Hematopoietic multipotent progenitor cell treated with erythropoietin and hydrocortisone succinate and interleukin-3 and kit ligand, for 4 days (in vitro differentiated cells): ENCODE data around the gene SYT2.

Experiments
- DNase-seq: peaks from one replicate; pipeline ENCODE4 v3.0.0-alpha.2; 2015

The SYT2 gene

DNA sequence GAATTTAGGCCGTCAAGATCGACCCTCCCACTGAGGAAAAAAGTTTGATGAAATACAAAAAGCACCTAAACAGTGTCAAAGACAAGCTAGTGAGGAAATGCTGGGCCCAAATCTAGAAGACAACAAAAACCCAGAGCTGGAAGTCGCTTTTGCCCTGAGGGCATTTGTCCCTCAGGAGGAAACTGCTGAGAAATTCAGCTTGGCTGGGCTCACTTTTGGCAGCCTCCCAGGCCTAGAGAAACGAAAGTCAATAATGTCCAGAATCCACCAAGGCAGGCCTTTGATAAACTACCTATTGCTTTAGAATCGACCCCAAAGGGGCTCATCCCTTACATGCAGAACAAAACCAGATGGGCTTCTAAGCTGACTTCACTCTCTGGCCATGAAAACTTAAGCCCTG is 38.9 kb downstream of the SYT2 start:
- no peak for DNase-seq

DNA sequence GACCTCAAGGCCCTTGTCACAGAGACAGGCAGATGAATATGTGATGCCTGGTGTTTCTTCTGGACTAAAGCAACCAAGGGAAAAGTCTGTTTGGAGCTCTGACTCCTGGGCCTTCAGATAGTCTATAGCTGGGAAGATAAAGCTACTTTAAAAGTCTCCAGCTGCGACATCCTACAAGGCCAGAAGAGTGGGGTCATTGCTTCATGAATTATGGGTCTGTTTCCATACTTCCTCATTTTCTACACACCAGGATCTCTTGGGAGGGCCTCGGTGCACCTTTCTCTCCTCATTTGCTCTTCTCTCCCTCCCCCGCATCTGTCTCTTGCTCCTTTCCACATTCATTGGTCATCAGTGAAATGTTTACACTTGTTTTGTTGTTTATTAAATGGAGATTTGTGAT is 44.8 kb downstream of the SYT2 start:
- DNase-seq: no peak

DNA sequence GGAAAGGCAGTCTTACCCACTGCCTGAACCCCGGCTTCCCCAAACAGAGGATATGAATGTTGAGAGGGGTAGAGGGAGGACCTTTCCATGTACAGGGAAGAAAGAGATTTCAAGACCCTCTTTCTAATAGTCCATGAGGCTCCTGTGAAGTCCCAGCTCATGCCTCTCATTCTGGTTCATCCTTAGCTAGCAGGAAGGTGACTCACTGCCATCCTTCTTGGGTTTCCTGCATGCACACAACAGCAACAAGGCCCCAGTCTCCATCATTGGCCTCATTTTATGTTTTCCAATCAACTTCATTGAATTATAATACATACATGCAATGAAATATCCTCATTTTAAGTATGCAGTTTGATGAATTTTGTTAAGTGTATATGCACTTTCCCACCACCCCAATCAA is 46.2 kb downstream of the SYT2 start:
- DNase-seq: no peak

DNA sequence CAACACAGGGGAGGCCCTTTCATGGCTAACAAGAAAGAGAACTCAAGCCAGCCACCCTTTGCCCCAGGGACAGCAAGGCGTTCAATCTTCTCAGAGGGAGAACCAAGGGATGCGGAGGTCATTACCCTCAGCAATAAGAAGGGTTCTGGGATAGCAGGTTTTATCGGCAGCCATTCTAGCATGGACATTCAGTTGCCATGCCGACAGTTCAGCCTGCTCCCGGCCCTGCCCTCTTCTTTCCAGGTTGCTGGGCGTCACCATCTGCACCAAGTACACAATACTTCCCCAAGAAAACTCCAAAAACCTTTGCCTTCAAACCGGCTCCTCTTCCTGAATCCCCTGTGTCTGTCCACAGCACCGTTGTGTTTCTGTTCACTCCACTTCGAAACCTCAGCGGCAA is 47.1 kb downstream of the SYT2 start:
- no peak for DNase-seq

DNA sequence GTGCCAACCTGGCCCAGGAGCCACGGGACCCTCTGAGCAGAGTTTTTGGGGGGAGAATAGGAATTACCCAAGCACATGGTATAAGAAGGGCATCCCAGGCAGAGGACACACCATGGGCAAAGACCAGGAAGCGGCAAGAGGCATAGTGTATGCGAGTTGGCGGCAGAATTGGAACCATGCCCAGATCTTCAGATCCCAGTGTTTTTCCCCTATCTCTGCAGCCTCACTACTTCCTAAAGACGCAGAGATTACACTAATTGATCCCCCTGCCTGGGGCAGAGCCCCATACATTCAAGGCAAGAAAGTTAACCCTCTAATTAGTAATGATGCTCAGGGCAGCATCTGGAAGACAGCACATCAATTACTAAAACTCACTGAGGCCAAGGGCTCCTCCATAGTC is 48.2 kb downstream of the SYT2 start:
- no peak for DNase-seq

DNA sequence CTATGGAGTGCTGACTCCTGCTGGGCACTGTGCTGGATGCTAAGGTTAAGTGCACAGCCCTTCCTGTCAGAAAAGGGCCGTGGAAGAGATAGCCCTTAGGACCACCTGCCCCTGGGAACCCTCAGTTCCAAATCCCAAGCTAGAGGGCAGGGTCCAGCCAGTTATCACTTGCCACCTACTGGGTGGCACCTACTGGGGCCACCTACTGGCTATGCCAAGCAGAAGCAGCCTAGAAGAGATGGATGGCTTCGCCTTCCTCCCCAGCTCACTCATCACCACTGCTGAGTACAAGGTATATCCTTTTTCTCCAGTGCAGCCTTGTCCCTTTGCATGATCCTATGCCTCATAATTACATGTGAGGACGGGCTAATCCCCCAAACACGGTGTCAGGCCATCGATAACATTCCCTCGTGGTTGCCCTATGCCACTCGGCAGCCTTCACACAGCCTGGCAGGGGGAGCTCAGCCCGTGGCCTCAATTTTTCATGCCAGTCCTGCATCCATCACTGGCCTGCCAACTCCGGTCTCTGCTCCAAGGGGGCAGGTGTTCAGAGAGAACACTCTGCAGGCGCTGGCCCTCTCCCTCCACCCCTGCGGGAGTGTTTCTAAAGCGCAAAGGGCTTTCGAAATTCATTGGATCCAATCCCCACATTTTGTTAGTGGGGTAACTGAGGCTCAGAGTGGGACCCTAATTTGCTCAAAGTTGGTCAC is 49.0 kb downstream of the SYT2 start:
- DNase-seq: peak; percentile 28

DNA sequence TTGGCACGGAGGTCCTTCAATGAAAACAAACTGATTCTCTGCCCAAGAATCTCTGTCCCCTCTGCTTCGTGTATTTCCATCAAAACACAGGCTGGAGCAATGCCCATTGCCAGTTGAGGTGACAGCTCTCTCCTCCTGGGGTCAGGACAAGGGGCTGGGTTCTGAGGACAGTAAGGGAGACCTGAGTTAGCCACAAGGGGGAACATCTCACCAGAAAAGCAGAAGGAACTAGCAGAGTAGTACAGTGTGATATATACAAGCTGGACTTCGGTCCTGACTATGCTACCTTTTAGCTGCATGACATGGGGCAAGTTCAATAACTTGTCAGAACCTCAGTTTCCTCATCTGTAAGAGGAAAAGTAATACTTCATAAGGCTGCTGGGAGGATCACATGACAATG is 50.3 kb downstream of the SYT2 start:
- peak; percentile 31 for DNase-seq

DNA sequence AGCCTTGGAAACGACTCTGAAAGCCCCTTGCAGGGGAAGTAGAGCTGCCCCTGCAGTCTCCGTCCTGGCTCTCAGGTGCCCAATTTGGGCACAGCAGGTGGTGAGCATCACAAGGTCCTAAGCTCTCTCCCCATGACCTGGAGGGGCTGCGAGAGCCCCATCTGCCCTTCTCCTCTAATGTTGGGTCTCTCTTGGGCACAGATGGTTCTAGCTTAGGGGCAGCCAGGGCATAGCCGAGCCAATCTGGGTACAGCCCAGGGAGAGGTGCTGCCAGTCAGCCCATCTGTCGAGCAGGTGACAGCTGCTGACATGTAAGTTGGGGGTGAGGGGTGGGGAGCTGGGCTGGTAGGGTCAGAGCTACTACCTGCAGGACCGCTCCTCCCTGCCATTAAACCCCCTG is 50.7 kb downstream of the SYT2 start:
- DNase-seq: no peak

DNA sequence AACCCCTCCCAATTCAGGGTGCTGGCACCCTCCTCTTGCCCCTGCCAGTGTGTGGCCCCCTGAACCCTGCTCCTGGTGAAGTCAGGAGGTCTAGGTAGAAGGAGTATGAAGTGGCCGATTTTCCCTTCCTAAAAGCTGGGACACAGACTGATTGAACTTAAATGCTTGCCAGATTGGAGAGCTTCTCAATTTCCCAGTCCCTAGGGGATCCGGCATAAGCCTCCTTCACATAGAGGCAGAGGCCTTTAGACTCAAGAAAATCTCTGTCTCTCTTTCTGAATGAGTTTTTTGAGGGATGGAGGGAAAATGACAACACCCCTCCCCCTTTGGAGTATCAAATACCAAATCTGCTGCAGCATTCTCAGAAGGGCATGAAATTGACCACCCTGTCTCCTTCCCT is 51.5 kb downstream of the SYT2 start:
- no peak for DNase-seq

DNA sequence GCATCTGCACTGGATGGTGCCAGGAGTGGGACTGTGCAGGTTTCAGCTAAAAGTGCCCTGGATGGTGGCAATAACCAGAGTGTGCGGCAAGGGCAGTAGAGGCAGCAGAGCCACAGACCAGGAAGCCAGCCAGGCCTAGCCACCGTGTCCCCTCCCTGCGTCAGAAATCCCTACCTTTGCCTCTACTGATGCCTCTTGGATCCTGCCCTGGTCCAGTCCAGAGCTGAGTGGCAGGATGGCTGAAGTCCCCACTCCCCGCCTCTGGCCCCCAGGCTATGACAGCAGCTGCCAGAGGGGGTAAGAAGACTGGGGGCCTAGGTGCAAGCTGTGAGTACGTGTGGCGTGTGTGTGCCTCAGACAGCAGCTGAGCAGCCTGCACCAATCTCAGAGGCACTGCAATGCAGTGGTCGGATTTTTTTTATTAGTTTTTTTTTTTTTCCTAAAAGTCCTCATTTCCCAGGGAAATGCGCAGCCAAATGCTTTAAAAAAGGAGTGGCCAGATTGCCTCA is 51.9 kb downstream of the SYT2 start:
- no peak for DNase-seq

DNA sequence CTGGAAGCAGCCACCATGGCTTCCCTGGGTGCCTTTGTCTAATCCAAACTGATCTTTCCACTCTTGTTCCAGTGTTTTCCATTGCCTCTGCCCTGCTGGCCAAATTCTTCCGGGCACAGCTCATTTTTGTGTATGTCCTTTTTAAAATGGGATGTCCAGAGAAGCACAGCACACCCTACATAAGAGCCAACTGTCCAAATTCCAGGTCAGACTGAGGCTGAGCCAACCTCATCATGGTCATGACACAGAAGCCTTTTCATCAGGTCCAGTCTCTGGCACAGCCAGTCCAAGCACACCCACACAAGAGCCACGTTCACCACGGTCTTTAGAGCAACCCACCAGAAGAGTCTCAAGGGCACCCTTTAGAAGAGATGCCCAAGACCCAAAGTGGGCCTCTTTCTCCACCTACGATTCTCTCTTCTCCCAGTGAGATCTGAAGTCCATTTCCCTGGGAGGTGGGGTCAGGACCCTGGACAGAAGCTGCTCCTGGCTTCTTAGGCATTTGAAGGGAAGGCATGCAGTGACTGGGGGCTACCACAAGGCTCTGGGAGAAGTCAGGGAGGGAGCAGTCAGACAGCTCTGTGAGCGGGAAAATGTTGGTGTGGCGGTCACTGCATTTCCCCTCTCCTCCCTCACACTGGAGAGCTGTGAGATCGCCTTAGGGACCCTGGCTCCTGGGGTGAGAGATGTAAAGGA is 53.2 kb downstream of the SYT2 start:
- DNase-seq: peak; percentile 62

DNA sequence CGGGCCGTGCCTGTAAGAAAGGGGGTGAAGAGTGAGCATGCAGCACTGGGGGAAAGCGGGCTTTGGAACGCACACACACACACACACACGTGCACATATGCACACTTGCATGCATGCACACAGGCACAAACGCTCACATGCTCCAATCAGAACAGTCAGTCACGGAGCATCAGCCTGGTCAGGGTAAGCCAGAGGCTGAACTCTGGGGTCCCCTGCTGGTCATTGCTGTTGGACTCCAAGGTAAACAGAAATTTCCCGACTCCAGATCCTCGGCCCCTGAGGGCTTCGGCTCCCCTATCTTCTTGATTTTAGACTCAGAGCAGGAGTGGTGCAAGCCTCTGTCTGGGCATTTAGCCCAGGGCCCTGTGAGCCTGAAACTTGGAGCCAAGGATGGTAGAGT is 54.2 kb downstream of the SYT2 start:
- peak; percentile 24 for DNase-seq

DNA sequence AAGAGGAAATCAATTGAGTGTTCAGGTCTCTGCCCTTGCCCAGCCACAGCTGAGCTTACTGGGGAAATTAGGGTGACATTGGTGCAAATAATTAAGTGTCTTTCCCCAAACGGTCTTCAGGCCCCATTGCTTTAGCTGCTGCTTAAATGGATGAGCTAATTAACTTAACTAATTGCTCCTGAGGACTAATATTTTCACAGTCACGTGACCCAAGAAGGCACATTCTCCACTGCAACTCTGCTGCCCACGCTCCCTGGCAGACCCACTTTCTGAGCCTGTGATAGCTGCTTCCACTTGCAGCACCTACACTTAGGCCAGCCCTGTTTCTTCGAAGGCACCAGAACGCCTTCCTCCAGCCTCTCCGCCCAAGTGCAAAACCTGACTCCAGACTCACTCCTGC is 56.2 kb downstream of the SYT2 start:
- DNase-seq: no peak

DNA sequence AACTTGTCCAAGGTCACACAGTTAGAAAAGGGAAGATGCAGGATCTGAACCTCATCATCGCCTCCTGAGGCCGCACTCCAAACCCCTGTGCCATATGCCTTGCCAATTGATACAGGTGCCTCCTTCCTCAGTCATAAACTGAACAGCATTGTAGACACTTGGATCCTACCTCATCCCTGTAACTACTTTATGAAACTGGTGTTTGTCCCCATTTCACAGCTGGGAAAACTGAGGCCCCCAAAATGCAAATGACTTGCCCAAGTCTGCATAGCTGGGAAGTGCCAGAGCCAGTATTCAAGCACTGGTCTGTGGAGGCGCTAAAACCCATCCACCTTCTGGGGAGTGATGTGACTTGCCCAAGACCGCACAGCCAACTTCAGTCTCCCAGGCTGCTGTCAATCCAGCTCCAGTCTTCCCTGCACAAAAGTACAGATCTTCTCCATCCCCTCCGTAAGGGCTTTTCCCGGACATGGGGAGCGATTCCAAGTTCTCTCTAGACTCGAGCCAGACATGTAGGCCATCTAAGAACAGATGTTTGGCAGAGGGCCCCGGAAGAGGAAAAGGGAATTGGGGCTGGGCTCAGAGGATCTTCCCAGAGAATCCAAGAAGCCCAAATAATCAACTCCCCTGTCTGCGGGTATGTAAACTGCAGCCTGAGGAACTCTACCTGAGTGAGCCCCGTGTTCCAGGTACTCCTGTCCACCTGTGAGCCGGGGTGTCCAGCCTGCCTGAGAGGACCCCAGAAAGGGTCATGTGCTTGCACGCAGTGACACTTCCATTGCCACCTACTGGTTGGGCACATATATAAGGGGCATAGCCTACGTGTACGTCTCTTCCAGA is 60.5 kb downstream of the SYT2 start:
- no peak for DNase-seq

DNA sequence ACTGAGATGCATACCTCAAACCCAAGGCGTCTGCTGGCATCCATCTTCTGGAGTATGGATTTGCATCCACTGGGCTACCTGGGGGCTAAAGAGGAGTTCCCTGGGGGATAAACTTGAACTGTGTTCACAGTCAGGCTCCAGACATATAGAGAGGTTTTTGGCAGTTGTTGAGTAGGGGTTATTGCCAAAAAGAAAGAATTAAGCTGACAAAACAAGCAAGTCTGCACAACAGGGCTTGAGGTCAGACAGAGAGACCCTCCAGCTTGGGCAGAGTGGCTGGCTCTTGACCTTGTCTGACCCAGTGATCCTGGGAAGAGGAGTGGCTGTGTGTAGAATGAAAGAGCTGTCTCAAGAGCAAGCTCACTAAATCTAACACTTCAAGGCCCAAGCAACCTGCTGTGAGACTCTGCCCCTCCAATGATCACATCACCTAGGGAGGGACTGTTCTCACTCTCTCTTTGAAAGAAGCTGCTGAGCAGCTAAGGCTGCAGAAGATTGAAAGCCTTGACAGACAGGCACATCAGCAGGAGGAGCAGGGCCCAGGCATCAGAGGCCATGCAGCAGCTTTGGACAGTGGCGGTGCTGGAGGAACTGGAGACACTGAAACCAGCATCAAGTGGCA is 61.5 kb downstream of the SYT2 start:
- DNase-seq: no peak

DNA sequence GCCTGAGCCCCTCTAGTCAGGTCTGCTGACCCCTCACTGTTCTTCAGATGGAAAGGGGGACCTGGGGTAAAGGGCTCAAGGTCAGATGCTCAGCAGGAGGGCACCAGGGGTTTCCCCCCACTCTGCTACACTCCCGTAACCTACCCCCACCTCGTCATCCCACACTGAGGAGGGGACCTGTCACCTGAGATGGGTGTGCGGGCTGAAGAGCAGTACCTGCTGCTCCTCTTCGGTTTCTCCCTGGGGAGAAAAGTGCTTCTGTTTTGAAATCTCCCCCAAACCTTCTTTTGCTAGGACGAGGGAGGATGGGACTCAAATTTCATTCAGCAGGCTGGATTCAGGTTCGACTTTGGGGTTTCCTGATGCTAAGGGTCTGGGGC is 65.2 kb downstream of the SYT2 start:
- no peak for DNase-seq

DNA sequence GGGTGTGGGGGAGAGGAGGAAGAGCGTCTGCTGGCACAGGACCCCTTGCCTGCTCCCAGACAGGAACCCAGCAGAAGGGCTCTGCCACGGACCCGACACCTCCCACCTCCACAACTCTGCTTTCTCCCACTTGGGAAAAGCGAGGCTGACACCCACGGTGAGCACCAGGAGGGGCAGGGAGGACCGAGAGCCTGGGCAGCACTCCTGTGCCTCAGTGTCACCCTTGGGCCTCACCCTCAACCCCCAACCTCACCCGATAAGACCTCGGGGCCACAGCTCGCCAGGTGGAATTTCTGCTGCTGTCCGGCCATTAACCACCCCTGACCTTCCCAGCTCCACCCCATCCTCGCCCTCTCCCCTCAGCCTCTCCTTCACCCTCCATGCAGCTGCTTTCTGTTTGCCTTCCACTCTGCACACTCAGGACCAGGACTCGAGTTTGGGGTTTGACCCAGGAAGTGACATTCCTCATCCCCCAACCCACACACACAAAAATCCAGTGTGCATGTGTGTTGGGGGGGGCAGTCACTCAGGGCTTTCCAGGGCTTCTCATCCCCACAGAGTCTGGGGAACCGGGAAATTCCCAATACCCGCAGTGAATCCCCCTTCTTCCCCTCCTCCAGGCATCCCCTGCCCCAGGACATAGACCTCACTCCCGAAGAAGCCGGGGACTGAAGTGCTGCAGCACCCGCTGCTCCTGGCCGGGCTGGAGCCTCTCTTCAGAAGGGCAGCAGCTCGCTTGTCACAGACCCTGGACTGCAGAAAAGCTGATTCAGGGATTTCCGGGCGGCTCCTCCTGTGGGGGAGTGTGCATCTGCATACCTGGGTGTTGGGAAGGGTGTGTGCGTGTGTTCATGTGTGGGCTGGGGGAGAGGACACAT is 65.8 kb downstream of the SYT2 start:
- no peak for DNase-seq

DNA sequence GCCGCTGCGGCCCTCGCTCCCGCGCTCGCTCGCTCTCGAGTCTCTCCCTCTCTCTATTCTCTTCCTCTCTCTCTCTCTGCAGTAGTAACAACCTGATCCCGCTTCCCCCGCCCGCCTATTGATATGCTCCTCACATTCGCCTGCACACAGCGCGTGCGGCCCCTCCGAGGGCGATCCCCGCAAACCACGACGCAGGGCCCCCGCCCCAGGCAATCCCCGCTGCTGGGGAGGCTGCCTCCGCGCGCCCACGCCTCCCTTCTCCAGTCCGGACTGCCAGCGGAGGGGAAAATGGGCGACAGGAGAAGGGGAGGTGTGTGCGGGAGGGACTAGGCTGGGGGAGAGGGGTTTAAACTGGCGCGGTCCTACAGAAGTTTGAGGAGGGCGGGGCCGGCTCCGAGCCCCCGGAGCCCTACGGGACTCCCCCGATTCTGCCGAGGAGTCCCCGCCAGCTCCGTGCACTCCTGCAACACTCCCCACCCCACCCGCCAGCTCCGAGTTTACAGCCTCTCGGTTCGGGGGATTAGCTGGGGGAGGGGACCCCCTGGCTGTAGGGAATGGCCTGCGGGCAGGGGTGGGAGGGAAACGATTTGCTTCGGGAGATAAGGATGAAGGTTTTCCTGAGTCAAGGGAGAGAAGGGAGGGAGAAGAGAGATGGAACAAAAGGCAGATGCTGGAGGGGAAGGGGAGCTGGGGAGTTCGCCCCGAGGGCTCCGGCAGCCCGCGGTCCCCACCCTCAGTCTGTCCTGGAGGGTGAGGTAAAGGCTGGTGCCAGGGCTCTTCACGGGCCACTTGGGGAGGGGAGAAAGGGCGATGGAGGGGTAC is 66.6 kb downstream of the SYT2 start:
- no peak for DNase-seq

DNA sequence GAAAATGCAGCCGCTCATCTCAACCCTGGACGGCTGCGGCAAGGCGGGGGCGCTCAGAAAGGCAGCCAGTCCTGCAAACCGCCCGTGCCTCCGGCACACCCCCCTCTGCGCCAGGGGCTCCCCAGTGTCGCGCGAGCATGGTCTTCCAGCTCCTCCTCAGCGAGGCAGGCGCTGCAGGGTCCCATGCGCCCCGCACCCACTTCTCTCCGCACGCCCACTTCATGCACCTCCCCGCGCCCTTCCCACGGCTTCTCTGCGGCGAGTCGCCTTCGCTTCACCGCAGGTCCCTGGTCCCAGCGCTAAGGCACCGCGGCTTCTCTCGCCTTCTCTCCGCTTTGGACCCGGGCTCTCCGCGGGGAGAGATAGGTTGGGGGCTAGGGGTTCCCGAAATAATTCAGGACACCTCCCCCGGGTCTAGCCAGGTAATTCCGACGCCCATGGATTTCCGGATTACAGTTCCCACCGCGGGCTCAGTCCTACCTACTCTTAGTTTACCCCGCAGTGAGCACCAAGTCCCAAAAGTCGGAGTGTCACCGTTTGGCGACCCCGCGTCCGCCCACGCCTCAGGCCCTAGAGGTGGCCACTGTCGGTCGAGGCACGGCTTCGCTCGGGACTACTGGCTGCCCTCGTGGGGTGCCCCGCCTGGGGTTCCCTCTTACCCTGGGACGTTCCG is 67.5 kb downstream of the SYT2 start:
- no peak for DNase-seq

DNA sequence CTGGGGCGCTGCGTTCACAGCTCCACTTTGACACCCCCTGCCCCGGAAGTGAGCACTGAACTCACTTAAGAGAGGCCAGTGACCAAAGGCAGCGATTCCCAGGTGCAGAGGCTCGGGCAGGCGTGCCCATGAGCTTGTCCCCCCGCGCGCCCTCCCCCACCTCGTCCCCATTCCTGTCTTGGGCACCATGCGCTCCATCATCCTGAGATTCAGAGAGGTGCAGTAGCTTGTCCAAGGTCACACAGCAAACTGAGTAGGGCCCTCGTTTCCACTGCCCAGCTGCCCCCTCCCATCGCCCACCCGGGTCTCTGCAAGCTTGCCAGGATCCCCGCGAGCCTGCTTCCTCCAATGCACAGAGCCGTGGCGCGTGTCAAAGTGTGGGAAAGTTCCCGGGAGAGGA is 68.0 kb downstream of the SYT2 start:
- DNase-seq: no peak

DNA sequence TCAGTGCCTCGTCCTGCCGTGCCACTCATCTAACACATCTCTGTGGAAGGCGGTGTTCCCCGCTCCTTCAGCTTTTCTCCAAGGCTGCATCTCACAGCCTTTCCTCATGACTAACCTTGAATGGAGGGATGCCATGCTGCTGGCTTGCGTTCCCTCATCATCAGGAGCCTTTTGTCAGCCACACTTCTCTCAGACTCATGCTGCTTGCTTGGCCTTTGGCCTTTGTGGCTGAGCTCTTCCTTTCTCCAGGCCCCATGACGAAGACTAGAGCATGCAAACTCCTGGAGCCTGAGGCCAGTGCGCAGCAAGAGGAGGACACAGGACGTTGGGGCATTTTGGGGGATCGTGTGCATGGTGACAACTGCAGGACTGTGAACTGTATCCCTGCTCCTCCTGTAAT is 70.8 kb downstream of the SYT2 start:
- no peak for DNase-seq
